Measurements from ENCODE around the gene CYP2C9. TPM values are rescaled to one million over a fixed set of nuclear protein-coding genes. Genes with fewer than 3 reads are reported as not detected.
"Not testable (repeated sequence)": the region's sequence is repeated elsewhere in the genome, so short reads cannot be mapped to it uniquely, and the experiment has no call there.

Gene CYP2C9
- total RNA-seq, 3 donors from 2014 or later, result not detected

DNA sequence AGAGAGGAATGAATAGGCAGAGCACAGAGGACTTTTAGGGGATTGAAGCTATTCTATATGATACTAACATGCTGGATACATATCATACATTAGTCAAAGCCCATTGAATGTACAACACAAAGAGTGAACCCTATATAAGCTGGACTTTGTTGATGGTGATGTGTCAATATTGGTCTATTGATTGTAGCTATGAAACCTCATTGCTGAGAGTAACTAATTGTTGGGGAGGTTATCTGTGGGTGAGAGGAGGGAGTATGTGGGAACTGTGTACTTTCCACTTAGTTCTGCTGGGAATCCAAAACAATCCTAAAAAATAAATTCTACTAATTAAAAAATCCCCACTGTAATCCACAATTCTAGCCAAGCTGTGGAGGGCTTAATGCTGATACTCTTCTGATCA, 22.0 kb upstream of the CYP2C9 start:
- no peak overlapping the region for H3K27ac ChIP-seq
- no peak for TF ChIP-seq POLR2A (IDR thresholded peaks at IDR 0.05)
- TF ChIP-seq POLR2AphosphoS5 (IDR thresholded peaks at IDR 0.05), result no peak
- no peaks in the 10 kb centered on the region for H3K27me3 ChIP-seq
- no peaks in the 10 kb centered on the region for H3K36me3 ChIP-seq
- intact Hi-C loops (cut with DNase I; ENCODE audit: low total_unique reads), result no loop called here
- H3K9me3 ChIP-seq, result peaks cover 0 to 15% of the 10 kb centered on the region in 2 donors
- H3K4me3 ChIP-seq, result no peak overlapping the region
- no peaks in the 10 kb centered on the region for H3K4me1 ChIP-seq
- no peak for DNase-seq (ENCODE audit: low spot score in 2 of 2)

DNA sequence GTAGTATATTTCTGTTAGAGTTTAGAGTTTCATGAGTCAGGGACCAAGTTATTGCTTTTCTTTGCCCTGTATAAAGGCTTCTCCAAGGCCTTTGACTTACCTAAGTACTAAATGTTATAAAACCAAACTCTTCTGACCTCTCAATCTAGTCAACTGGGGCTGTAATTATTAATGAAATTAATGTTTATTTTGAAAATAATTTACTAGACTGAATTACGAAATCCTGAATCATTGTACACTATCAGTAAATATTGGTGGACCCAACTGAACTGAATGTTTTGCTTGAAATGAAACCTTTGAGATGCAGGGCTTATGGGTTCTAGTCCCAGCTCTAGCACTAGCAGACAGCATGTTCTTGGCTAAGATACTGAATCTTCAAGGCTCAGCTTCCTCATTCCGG, 1.7 kb upstream of the CYP2C9 start:
- H3K4me1 ChIP-seq, result no peaks in the 10 kb centered on the region
- no peak overlapping the region for H3K4me3 ChIP-seq
- H3K27ac ChIP-seq, result no peak overlapping the region
- H3K36me3 ChIP-seq, result no peaks in the 10 kb centered on the region
- intact Hi-C loops (cut with DNase I; ENCODE audit: low total_unique reads), result no loop called here
- no peak for DNase-seq (ENCODE audit: low spot score in 2 of 2)
- TF ChIP-seq POLR2A (IDR thresholded peaks at IDR 0.05), result no peak
- TF ChIP-seq, protein P1, sequence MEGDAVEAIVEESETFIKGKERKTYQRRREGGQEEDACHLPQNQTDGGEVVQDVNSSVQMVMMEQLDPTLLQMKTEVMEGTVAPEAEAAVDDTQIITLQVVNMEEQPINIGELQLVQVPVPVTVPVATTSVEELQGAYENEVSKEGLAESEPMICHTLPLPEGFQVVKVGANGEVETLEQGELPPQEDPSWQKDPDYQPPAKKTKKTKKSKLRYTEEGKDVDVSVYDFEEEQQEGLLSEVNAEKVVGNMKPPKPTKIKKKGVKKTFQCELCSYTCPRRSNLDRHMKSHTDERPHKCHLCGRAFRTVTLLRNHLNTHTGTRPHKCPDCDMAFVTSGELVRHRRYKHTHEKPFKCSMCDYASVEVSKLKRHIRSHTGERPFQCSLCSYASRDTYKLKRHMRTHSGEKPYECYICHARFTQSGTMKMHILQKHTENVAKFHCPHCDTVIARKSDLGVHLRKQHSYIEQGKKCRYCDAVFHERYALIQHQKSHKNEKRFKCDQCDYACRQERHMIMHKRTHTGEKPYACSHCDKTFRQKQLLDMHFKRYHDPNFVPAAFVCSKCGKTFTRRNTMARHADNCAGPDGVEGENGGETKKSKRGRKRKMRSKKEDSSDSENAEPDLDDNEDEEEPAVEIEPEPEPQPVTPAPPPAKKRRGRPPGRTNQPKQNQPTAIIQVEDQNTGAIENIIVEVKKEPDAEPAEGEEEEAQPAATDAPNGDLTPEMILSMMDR (IDR thresholded peaks at IDR 0.05), result no peak
- TF ChIP-seq POLR2AphosphoS5 (IDR thresholded peaks at IDR 0.05), result no peak
- no peaks in the 10 kb centered on the region for H3K9me3 ChIP-seq
- no peaks in the 10 kb centered on the region for H3K27me3 ChIP-seq

DNA sequence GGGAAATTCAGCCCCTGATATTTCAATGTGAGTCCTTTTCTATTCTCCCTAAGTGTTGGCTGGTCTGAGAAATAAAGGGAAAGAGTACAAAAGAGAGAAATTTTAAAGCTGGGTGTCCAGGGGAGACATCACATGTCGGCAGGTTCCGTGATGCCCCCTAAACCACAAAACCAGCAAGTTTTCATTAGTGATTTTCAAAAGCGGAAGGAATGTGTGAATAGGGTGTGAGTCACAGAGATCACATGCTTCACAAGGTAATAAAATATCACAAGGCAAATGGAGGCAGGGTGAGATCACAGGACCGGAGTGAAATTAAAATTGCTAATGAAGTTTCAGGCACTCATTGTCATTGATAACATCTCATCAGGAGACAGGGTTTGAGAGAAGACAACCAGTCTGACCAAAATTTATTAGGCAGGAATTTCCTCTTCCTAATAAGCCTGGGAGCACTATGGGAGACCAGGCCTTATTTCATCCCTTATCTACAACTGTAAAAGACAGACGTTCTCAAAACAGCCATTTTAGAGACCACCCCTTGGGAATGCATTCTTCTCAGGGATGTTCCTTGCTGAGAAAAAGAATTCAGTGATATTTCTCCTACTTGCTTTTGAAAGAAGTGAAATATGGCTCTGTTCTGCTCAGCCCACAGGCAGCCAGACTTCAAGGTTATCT, 5.1 kb downstream of the CYP2C9 start:
- H3K4me1 ChIP-seq; H3K9me3 ChIP-seq; H3K27ac ChIP-seq; H3K4me3 ChIP-seq; H3K36me3 ChIP-seq; DNase-seq (ENCODE audit: low spot score in 2 of 2); intact Hi-C loops (cut with DNase I; ENCODE audit: low total_unique reads); H3K27me3 ChIP-seq: not testable (repeated sequence)

DNA sequence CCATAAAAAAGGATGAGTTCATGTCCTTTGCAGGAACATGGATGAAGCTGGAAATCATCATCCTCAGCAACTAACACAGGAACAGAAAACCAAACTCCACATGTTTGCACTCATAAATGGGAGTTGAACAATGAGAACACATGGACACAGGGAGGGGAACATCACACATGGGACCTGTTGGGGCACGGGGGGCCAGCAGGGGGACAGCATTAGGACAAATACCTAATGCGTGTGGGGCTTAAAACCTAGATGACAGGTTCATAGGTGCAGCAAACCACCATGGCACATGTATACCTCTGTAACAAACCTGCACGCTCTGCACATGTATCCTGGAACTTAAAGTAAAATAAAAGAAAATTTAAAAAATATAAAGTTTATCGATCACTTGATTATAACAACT, 7.7 kb downstream of the CYP2C9 start:
- intact Hi-C loops (cut with DNase I; ENCODE audit: low total_unique reads); H3K36me3 ChIP-seq; H3K4me1 ChIP-seq; H3K27ac ChIP-seq; H3K4me3 ChIP-seq; DNase-seq (ENCODE audit: low spot score in 2 of 2); H3K27me3 ChIP-seq; H3K9me3 ChIP-seq: not testable (repeated sequence)

DNA sequence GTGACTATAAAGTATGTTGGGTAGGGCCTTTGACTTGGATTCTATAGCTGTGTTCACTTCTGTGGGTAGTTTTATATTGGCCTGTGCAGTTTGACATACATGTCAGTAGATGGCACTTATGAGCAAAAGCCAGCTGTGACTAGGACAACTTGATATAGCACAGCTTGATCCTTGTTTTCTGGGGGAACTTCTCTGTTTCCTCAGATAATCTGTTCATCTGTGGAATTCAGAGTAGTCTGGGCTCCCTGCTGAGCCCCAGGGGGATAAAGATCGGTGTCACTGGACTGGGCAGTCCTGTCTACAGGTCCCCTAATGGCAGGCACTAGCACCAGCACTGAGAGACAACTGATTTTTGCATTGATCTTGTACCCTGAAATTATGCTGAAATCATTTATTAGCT, 25.4 kb downstream of the CYP2C9 start:
- TF ChIP-seq, protein P1 (IDR thresholded peaks at IDR 0.05), result no peak
- TF ChIP-seq POLR2AphosphoS5 (IDR thresholded peaks at IDR 0.05) (no peak), POLR2A (IDR thresholded peaks at IDR 0.05) (no peak)
- H3K27me3 ChIP-seq, result no peaks in the 10 kb centered on the region
- H3K27ac ChIP-seq, result no peak overlapping the region
- no peaks in the 10 kb centered on the region for H3K9me3 ChIP-seq
- no peaks in the 10 kb centered on the region for H3K36me3 ChIP-seq
- intact Hi-C loops (cut with DNase I; ENCODE audit: low total_unique reads), result no loop called here
- no peaks in the 10 kb centered on the region for H3K4me1 ChIP-seq
- DNase-seq (ENCODE audit: low spot score in 2 of 2), result no peak
- no peak overlapping the region for H3K4me3 ChIP-seq

DNA sequence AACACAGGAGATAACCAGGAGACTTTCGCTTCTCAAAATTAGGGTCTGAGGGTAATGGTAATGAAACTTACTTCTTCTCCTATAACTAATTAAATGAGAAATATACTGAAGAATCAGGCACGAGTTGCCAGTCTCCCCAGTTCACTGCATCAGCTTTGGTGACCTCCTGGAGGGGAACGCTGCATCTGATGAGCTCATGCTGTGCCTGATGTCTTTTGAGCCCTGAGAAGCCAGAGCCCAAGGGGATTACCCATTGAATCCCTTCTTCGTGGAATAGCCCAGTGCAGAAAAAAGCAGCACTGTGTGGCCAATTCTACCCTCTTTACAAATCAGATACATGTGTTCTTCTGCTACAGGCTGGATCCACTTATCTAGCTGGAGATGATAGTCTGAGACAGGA, 45.1 kb downstream of the CYP2C9 start:
- no peaks in the 10 kb centered on the region for H3K4me1 ChIP-seq
- intact Hi-C loops (cut with DNase I; ENCODE audit: low total_unique reads), result no loop called here
- no peak for DNase-seq (ENCODE audit: low spot score in 2 of 2)

More for the DNA sequence above, 45.1 kb downstream of the CYP2C9 start:
- H3K27me3 ChIP-seq, result no peaks in the 10 kb centered on the region
- no peak overlapping the region for H3K27ac ChIP-seq
- no peak overlapping the region for H3K4me3 ChIP-seq
- H3K36me3 ChIP-seq, result no peaks in the 10 kb centered on the region
- TF ChIP-seq POLR2AphosphoS5 (IDR thresholded peaks at IDR 0.05) (no peak), POLR2A (IDR thresholded peaks at IDR 0.05) (no peak)
- TF ChIP-seq, protein P1 (IDR thresholded peaks at IDR 0.05), result no peak
- H3K9me3 ChIP-seq, result no peaks in the 10 kb centered on the region
